ENCODE measurements around the gene DOK6. TPM values are rescaled to one million over a fixed set of nuclear protein-coding genes. Genes with fewer than 3 reads are reported as not detected.

Gene DOK6
- total RNA-seq, 1 donor from 2014 or later: 0.43 TPM

- DNase-seq (ENCODE audit: low spot score): no peak
- Histone ChIP-seq H4K20me1 (ENCODE audit: low read depth) (no peaks in the 10 kb centered on the region), H3K4me2 (no peak overlapping the region), H3K79me2 (ENCODE audit: low read depth) (no peaks in the 10 kb centered on the region), H2AFZ (replicated peaks) (no peak overlapping the region), H3K9ac (no peak overlapping the region), H3K4me3 (no peak overlapping the region), H3K4me1 (no peaks in the 10 kb centered on the region), H3F3A (ENCODE audit: low read depth) (no peaks in the 10 kb centered on the region), H3K9me3 (ENCODE audit: low read depth) (no peaks in the 10 kb centered on the region), H3K36me3 (no peaks in the 10 kb centered on the region), H3K27me3 (no peaks in the 10 kb centered on the region), H3K27ac (no peak overlapping the region)
- Mint-ChIP-seq H3K27ac (no peak overlapping the region), H3K27me3 (ENCODE audit: insufficient read depth, low read depth) (no peaks in the 10 kb centered on the region), H3K9me3 (peaks cover 3% of the 10 kb centered on the region), H3K36me3 (no peaks in the 10 kb centered on the region), H3K4me1 (no peaks in the 10 kb centered on the region), H3K4me3 (no peak overlapping the region)
- TF ChIP-seq CTCF (IDR thresholded peaks at IDR 0.05) (no peak), EZH2 (IDR thresholded peaks at IDR 0.05) (no peak), EZH2phosphoT487 (IDR thresholded peaks at IDR 0.05) (no peak)
Measured at GRCh38 chr18:69897397-69898108, 496.9 kb downstream of the DOK6 start.

GRCh38 chr18:69898241-69898861 is 497.7 kb downstream of the DOK6 start:
- H3K27me3 ChIP-seq: no peaks in the 10 kb centered on the region
- Mint-ChIP-seq H3K4me1 (no peaks in the 10 kb centered on the region), H3K36me3 (no peaks in the 10 kb centered on the region), H3K27me3 (ENCODE audit: insufficient read depth, low read depth) (no peaks in the 10 kb centered on the region), H3K27ac (no peak overlapping the region), H3K4me3 (no peak overlapping the region), H3K9me3 (peaks cover 3% of the 10 kb centered on the region)
- TF ChIP-seq CTCF (IDR thresholded peaks at IDR 0.05) (no peak), EZH2phosphoT487 (IDR thresholded peaks at IDR 0.05) (no peak), EZH2 (IDR thresholded peaks at IDR 0.05) (no peak)
- H3F3A ChIP-seq (ENCODE audit: low read depth): no peaks in the 10 kb centered on the region
- H3K4me3 ChIP-seq: no peak overlapping the region
- H3K4me2 ChIP-seq: no peak overlapping the region
- no peaks in the 10 kb centered on the region for H3K4me1 ChIP-seq
- no peak overlapping the region for H2AFZ ChIP-seq (replicated peaks)
- H3K9ac ChIP-seq: no peak overlapping the region
- H4K20me1 ChIP-seq (ENCODE audit: low read depth): no peaks in the 10 kb centered on the region
- H3K79me2 ChIP-seq (ENCODE audit: low read depth): no peaks in the 10 kb centered on the region
- no peaks in the 10 kb centered on the region for H3K36me3 ChIP-seq
- no peak for DNase-seq (ENCODE audit: low spot score)
- H3K9me3 ChIP-seq (ENCODE audit: low read depth): no peaks in the 10 kb centered on the region
- H3K27ac ChIP-seq: no peak overlapping the region
